Activated CD8-positive, alpha-beta memory T cell treated with anti-CD3 and anti-CD28 coated beads for 48 hours (primary cell): ENCODE results near the gene FBXO44.

Experiments used
- DNase-seq, 3 experiments: peaks; one replicate each; pipeline ENCODE4 v3.0.0-alpha.2; 2020; ENCODE audit warnings: low read depth in 2 of 3, low spot score in 2 of 3

Gene FBXO44

GRCh38 chr1:11706292-11706691 lies 51.6 kb downstream of the FBXO44 start:
- DNase-seq: no peak

GRCh38 chr1:11707621-11708276 lies 53.1 kb downstream of the FBXO44 start:
- no peak for DNase-seq

GRCh38 chr1:11708554-11709350 lies 54.1 kb downstream of the FBXO44 start:
- DNase-seq: no peak

- DNase-seq: no peak
Measured at GRCh38 chr1:11711490-11711889, 56.8 kb downstream of the FBXO44 start.

- no peak for DNase-seq
Measured at GRCh38 chr1:11712285-11712684, 57.6 kb downstream of the FBXO44 start.
